ENCODE results near the gene PHF11.

DNA sequence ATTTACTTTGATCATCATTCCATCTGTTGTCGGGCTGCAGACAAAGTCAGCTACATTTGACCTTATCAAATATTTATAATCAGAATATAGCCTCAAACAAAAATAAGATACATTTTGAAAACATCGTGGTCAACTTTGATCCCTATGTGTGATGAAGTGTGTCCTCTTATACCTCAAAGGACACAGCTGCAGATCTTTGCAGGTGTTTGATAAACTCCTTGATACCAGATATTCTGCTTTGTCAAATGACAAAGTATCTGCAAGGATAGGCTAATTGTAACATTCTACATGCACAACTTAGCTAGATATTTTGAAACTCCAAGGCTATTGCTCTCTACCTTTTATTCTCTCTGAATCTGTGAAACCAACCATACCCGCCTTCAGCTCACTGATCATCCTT lies 44.0 kb downstream of the PHF11 start:
- no peak for TF ChIP-seq CTCF (conservative IDR thresholded peaks at IDR 0.05; ENCODE audit: low read depth, low read length)
- no peak for TF ChIP-seq EZH2 (IDR thresholded peaks at IDR 0.05; ENCODE audit: borderline replicate concordance, low read depth, low read length, poor library complexity, severe bottlenecking)
